HS-5 (cell line): ENCODE results near the gene EPHA1.

Experiments
- DNase-seq: peaks from one replicate; pipeline ENCODE4 v3.0.0-alpha.2; 2012; ENCODE audit warnings: low read depth

Gene EPHA1

DNA sequence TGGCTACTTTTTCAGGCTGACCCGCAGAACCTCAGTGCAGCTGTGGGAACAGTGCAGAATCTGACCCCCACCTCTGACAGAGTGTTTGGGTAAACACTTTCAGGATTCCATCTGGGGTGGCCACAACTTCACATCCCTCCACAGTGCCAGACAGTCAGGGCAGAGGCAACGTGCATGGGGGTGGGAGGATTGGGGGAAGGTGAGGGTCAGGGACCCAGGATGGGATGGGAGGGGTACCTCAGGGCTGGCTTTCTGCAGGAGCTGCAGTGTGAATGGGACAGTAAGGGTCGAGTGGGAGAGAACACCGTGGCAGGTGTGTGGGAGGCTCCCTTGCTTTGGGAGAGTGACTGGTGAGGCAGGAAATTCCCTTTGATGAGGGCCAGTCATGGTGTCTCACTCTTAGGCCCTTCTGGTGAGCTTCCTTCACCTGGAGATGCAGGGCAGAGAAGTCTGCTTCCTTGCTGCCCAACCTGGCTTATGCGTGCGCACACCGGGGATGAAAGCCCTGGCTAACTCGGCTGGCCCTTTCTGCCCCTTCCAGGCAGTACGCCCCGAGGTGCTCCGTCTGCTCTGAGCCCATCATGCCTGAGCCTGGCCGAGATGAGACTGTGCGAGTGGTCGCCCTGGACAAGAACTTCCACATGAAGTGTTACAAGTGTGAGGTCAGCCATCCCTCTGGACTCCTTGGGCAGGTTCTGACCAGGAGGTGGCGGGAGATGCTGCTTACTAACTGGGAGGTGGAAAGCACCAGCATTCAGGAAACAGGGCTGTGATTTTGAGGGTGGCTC is 19.1 kb downstream of the EPHA1 start:
- no peak for DNase-seq

DNA sequence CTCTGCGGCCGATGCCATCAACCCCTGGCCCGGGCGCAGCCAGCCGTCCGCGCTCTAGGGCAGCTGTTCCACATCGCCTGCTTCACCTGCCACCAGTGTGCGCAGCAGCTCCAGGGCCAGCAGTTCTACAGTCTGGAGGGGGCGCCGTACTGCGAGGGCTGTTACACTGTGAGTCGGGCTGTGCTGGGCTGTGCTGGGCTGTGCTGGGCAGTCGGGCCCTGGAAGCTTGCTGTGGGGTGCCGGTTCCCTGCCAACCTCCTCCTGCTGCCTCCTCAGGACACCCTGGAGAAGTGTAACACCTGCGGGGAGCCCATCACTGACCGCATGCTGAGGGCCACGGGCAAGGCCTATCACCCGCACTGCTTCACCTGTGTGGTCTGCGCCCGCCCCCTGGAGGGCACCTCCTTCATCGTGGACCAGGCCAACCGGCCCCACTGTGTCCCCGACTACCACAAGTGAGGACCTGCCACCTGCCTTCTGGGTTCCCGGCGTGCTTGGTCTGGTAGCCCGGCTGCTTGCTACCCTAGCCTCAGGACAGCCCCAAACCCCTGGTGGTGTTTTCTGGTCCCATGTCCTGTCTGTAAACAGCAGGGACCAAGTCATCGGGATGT is 20.1 kb downstream of the EPHA1 start:
- DNase-seq = no peak

DNA sequence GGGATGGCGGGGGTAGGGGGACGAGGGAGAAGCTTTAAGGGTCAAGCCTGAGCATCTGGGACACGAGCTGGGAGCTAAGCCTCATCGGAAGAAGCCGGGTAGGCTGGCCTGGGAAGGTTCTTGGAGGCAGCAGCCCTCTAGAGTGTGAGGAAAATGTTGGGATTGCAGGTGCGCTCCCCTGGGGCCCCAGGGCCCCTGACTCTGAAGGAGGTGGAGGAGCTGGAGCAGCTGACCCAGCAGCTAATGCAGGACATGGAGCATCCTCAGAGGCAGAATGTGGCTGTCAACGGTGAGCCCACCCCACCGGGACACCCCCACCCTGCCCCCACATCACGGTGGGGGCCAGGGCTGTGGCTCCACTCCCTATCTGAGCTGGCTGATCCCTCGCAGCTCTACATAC is 20.6 kb downstream of the EPHA1 start:
- DNase-seq = no peak

DNA sequence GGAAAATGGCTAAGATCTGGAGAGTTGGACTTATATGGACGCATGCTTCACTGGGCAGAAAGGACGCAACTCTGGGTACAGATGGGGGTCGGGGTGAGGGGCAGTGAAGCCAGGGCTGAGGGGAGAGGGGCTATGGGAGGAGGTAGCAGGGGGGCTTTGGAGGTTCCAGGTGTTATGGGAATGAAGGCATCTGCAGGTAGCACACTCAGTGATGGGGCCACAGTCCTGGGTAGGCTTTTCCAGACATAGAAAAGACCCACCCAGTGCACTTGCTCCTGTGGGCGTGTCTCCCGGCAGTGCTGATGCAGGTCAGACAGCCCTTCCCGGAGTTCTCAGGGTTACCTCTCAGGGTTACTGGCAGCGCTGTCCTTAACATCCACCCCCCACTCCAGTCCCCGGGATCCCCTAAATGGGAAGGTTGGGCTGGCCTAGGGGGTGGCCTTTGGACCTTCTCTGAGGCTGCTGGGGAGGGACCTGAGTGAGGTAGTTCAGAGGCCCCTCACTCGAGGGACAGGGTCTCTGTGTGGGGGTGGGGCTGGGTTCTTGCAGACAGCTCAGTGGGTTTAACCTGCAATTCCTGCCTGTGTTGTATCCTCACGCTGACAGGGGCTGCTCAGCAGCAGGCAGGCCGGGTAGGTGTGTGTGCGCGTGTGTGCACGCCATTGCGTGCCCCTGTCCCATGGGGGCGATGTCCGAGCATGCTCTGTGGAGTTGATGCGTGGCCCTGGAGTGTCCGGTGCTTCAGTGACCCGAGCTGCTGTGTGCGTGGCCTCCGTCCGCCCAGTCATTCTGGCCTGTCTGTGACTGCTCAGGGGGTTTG is 21.3 kb downstream of the EPHA1 start:
- DNase-seq = no peak

DNA sequence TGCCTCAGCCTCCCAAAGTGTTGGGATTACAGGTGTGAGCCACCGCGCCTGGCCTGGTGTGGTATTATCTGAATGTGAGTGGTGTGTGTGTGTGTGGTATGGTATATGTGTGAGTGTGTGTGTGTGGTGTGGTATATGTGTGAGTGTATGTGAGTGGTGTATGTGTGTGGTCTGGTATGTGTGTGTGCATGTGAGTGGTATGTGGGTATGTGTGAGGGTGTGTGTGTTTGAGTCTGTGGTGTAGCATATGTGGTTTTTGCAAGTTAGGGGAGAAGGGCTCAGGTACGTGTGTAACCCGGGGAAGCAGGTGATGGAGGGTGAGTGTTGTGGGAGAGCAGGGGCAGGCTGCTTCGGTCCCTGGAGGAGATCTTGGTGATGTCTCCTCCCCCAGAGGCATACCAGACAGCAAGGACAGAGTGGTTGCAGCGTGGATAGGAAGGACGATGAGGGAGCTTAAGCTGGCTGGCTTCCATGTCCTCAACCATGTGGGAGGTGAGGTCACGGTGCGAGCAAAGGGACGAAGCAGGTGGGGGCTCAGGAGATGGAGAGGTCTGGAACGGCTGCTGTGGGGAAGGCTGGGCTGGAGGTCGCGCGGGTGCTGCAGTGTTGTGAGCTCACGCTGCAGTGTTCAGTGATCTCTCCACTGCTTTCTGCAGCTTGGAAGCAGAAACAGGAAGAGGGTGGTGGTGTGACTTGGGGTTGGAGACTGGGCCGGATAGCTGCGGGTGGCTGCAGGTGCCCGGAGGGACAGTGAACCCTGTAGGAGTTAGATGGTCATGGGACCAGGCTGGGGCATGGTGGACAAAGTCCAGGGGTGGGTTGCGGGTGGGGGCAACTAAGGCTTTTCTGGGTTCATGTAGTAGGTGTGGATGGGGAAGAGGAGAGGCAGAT is 22.5 kb downstream of the EPHA1 start:
- no peak for DNase-seq

DNA sequence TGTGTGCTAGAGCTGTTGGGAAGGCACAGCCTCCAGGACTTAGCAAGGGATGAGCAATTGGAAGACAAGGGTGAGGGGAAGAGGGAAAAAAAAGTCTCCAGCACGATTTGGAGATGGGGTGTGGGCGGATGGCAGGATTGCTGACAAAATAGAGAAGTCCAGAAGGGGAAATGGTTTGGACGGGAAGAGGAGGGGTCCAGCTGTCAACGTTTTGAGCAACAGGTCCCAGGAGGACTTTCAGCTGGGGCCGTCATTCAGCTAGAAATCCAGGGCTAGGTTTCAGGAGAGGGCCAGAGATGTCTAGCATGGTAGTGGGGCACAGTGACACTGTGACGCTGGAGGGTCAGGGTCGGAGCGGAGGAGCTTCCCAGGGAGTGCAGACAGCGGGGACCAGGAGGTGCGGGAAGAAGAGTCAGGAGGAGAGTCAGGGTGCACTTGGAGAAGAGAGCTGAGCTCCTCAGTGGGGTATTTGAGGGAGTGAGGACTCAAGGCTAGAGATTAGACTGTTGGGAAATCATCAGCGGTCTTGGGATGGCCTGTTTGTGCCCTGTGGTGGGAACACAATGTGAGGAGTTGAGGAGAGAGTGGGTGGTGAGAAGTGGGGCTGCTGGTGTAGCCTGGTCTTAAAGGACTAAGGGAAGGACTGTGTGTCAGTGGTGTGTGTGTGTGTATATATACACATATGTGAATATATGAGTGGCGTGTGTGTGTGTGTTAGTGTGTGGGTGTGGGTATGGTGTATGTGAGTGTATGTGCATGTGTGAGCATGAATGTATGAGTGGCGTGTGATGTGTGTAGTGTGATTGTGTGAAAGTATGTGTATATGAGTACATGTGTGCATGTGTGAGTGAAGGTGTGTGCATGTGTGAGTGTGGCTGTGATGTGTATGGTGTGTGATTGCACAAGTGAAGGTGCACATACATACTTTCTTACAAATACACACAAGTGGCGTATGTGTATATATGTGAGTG is 23.7 kb downstream of the EPHA1 start:
- DNase-seq = no peak

DNA sequence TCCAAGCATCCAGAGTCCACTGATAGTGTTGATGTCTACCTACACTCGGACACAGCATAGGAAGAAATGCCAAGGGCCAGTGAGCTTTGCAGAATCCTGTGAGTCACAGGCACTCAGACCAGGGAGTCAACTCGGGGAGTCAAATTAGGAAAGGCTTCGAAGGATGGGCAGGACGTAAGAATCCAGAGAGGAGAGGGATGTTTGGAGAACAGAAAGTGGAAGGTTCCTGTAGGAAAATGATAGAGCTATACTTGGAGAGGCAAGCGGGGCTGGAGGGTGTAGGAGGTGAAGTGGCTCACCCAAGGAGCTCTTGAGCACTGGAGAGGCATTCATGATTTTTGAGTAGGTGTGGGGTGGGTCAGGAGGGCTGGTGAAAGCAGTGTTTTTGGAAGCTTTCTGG is 24.5 kb downstream of the EPHA1 start:
- no peak for DNase-seq

DNA sequence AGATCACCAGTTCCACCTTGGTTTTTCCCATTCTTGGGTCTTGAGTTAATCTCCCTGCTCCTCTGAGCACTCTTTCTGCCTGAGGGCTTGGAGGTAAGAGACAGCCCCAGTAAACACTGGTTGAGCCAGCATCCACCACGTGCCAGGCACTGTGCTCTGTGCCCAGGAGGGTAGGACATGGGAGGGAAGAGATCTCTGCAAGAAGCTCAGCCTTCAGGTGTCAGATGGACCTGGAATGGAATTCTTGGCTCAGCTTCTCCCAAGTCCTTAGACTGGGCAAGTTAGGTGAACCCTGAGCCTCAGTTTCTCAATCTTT is 25.1 kb downstream of the EPHA1 start:
- no peak for DNase-seq

DNA sequence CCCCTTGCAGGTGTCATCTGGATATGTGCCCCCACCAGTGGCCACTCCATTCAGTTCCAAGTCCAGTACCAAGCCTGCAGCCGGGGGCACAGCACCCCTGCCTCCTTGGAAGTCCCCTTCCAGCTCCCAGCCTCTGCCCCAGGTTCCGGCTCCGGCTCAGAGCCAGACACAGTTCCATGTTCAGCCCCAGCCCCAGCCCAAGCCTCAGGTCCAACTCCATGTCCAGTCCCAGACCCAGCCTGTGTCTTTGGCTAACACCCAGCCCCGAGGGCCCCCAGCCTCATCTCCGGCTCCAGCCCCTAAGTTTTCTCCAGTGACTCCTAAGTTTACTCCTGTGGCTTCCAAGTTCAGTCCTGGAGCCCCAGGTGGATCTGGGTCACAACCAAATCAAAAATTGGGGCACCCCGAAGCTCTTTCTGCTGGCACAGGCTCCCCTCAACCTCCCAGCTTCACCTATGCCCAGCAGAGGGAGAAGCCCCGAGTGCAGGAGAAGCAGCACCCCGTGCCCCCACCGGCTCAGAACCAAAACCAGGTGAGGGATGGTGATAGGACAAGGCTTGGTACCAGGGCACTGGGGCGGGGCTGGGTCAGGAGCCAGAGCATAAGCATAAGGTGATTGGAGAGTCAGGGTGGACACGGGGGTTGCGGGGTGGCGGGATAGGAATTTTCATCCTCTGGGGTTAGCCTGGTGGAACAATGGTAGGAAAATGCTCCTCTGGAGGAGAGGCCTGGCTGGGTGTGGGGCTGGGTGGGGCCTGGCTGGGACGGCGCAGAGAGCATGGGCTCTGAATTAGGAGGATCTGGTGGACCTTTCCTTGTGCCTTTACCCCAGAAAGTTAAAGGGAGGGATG is 25.6 kb downstream of the EPHA1 start:
- no peak for DNase-seq

DNA sequence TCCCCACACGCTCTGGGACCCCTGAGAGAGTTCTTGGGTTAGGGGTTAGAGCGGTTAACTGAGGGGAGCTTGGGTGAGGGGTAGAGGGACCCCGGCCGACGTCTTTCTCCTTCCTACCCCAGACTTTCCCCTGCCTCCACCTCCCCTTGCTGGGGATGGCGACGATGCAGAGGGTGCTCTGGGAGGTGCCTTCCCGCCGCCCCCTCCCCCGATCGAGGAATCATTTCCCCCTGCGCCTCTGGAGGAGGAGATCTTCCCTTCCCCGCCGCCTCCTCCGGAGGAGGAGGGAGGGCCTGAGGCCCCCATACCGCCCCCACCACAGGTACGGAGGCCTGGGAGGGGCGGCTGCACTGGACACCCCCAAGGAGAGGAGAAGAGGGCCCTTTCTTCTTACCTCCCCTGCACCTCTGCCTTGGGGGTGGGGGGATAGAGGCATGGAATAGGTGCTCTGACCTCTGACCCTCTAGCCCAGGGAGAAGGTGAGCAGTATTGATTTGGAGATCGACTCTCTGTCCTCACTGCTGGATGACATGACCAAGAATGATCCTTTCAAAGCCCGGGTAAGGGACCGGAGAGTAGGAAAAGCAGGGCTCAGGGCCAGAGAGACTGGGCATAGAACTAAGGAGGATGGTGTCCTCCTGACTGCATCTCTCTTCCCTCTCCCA is 26.4 kb downstream of the EPHA1 start:
- no peak for DNase-seq

DNA sequence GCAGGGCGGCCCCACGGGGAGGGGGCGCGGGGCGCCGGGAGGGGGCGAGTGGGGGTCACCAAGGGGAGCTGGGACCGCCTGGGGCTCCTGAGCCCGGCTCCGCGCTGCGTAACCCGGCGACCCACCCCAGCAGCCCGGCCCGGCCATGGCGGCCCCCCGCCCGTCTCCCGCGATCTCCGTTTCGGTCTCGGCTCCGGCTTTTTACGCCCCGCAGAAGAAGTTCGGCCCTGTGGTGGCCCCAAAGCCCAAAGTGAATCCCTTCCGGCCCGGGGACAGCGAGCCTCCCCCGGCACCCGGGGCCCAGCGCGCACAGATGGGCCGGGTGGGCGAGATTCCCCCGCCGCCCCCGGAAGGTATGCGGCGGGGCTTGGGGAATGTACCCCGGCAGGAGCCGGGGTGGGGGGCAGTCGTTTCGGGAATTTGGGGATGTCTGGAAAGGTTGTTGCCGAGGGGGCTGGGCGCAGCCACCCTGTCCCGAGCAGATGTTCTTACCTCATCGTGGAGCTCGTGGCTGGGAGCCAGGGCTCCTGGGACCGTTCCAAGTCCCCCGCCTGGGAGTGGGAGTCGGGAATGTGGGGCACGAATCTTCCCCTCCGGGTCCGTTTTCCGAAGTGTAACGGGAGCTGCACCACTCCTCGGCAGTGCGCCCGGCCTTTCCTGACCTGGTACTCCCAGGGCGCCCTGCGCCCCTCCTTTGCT is 27.1 kb downstream of the EPHA1 start:
- DNase-seq = no peak

DNA sequence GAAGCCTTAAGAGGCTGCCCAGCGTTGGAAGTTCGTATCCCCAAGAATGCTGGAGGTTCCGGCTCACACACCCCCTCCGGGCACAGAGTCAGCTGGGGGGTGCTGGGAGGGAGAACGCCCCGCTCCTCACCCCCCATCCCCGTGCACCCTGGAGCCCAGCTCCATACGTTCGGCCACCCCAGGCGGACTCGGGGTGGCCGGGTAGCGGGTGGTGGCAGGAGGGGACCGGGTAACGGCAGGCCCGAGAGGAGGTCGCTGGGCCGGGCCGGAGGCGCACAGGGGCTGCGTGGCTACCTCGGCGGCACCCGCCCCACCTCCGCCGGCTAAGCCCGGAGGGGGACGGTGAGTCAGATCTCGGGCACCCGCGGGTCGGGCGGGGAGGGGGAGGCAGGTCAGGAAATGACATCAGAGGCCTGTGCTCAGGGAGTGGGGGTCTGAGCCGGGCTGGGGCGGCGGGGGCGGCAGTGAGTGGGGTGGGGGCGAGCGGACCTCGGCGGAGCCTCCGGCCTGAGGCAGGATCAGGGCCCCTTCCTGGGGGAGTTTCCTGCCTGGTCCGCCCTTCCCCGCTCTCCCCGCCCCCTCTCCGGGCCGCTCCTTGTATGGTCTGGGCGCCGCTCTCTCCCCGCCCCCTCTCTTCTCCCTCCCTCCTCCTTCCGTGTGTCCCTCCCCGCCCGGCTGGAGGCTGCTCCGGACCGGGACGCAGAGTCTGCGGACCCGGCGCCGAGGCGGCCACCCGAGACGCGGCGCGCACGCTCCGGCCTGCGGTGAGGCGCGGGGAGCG is 27.8 kb downstream of the EPHA1 start, which contains the start of gene ZYX:
ZYX (plus strand) TSS at position 700 of the 781 bp plus-strand sequence. CDS start 227 bp downstream, outside the sequence.
- DNase-seq = peak; percentile 54

DNA sequence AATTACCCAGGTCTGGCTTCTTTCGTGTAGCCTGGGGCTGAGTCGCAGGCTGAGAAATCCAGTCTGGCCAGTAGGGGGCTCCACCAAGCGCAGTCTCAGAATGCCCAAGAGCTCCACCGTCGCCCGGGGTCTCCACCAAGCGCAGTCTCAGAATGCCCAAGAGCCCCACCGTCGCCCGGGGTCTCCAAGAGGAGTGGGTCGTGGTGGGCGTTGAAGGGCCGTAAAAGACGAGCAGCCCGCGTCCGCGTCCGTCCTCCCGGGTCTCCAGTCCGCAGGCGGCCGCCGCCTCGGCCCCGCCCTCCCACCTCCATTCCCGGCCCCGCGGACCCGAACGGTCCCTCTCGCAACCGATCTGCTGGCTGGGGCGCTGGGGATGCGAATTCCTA is 28.4 kb downstream of the EPHA1 start:
- DNase-seq = peak; percentile 56

DNA sequence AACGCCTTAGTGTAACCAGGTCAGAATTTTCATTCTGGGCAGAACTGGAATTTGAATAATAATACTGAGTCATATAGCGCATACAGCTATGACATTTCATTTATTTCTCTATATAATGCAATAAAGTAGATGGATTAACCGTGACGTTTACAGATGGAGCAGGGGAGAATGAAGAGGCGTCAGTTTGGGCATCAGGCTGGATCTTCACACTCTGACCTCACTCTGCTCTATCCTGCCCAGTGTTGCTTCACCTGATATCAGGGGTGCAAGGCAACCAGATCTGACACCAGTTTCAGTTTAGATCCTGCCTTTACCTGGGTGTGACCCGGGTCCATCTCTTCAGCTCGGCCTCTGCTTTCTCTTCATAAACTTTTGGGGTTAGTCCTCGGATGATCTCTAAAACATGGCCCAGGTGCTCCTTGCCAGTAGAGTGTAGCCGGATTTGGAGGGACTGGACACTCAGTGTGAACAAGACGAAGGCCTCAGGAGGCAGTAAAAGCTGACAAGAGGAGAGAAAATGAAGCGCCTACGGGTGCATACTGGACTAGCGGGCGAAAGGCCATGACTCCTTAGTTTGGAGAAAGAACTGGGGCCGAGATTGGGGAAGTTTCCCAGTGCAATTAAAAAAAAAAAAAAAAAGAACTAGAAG is 28.9 kb downstream of the EPHA1 start:
- no peak for DNase-seq

DNA sequence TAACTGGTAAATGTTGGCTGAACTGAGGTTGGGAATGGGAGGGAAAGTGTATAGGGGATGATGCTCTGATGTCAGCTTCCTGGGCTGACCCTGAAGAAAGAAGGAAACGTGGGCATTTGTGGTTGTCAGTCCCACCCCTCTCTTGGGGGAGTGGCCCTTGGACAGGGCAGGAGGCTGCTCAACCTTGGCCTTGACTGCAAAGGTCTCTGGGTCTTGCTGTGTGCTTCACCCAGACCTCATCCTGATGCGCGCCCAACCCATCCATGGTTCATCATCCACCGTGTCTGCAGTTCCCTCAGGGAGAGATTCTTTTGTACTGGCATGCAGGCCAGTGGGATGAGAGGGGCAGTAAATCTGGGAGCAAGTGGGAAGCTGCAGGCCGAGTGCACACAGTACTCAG is 32.3 kb downstream of the EPHA1 start:
- no peak for DNase-seq

DNA sequence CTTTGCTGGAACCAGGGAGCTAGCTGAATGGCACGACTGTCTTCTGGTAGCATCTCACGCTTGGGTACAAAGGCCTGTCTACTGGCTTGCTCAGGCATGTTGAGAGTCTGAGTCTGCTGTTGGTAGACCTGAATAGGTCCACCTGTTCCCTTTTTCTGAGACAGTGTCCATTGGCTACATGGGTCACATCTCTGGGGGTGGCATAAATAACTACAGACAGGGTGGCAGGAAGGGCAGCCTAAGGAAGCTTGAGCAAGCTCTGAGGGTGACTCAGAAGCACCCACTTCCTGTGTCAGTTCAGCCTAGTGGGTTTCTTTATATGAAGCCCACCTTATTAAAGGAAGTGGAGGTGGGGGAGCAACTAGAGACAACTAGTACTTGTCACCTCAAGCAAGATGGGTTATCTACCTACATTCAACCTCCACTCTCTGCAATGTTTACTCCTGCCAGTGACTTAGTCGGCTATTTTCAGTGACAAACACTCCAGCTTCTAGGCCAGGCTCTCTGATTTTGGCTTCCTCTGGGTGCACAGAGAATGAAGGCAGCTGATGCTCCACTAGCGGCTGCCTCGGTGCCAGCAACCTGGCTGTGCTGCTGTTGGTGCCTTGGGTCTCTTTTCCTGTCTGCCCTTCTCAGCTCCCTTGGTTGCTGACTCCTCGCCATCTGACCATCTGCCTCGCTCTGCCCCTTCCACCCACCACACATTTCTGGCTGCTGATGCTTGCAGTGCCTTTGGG is 33.2 kb downstream of the EPHA1 start:
- no peak for DNase-seq

DNA sequence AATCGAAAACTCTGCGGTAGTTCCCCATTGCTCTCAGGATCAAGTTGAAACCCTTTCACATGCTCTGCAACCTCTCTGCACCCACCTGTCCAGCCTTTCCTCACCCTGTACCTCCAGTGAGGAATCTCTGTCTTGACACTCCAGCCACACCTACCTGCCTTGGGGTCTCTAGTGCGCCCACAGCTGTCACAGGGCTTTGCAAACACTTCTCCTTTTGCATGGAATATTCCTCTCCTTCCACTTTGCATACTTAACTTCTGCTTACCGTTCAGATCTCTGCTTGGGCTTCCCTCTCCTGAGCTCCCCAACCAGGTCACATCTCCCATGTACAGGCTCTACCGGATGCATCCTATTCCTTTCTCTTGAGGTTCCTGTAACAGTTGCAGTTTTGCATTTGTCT is 34.1 kb downstream of the EPHA1 start:
- DNase-seq = no peak
